Measurements from ENCODE around the gene ATRNL1. TPM values are rescaled to one million over a fixed set of nuclear protein-coding genes. Genes with fewer than 3 reads are reported as not detected.

Gene ATRNL1
- total RNA-seq, 4 donors from 2014 or later: 0.44 to 1.4 (median 1.1) TPM

- DNase-seq (ENCODE audit: low spot score in 2 of 2): no peak
- Histone ChIP-seq H3K36me3 (no peaks in the 10 kb centered on the region), H3K4me3 (no peak overlapping the region), H3K27ac (no peak overlapping the region), H3K4me1 (no peaks in the 10 kb centered on the region), H3K9me3 (no peaks in the 10 kb centered on the region), H3K27me3 (no peaks in the 10 kb centered on the region)
- 77% methylated on average over 5 of the region's 5 CpGs for WGBS
- no peak for TF ChIP-seq EP300 (IDR thresholded peaks at IDR 0.05)
- TF ChIP-seq POLR2A (IDR thresholded peaks at IDR 0.05): no peak
- no peak for TF ChIP-seq POLR2AphosphoS5 (IDR thresholded peaks at IDR 0.05)
- TF ChIP-seq, protein P1, sequence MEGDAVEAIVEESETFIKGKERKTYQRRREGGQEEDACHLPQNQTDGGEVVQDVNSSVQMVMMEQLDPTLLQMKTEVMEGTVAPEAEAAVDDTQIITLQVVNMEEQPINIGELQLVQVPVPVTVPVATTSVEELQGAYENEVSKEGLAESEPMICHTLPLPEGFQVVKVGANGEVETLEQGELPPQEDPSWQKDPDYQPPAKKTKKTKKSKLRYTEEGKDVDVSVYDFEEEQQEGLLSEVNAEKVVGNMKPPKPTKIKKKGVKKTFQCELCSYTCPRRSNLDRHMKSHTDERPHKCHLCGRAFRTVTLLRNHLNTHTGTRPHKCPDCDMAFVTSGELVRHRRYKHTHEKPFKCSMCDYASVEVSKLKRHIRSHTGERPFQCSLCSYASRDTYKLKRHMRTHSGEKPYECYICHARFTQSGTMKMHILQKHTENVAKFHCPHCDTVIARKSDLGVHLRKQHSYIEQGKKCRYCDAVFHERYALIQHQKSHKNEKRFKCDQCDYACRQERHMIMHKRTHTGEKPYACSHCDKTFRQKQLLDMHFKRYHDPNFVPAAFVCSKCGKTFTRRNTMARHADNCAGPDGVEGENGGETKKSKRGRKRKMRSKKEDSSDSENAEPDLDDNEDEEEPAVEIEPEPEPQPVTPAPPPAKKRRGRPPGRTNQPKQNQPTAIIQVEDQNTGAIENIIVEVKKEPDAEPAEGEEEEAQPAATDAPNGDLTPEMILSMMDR (IDR thresholded peaks at IDR 0.05): no peak
These were observed 883.2 kb downstream of the ATRNL1 start for GRCh38 chr10:115976342-115976741.

- Histone ChIP-seq H3K9me3 (no peaks in the 10 kb centered on the region), H3K4me3 (no peak overlapping the region)
- WGBS: 80% methylated on average over 3 of the region's 3 CpGs
These were observed 884.7 kb downstream of the ATRNL1 start for GRCh38 chr10:115977855-115978254.

GRCh38 chr10:115979576-115979975, 886.4 kb downstream of the ATRNL1 start:
- no peak overlapping the region for H3K4me3 ChIP-seq
- TF ChIP-seq EP300 (IDR thresholded peaks at IDR 0.05): no peak
- TF ChIP-seq, protein P1 (IDR thresholded peaks at IDR 0.05): no peak
- no peak for TF ChIP-seq POLR2A (IDR thresholded peaks at IDR 0.05)
- TF ChIP-seq POLR2AphosphoS5 (IDR thresholded peaks at IDR 0.05): no peak

More at GRCh38 chr10:115977855-115978254, 884.7 kb downstream of the ATRNL1 start:
- Histone ChIP-seq H3K27ac (no peak overlapping the region), H3K4me1 (no peaks in the 10 kb centered on the region), H3K27me3 (no peaks in the 10 kb centered on the region), H3K36me3 (no peaks in the 10 kb centered on the region)
- no peak for DNase-seq (ENCODE audit: low spot score in 2 of 2)
- TF ChIP-seq, protein P1 (IDR thresholded peaks at IDR 0.05): no peak
- no peak for TF ChIP-seq POLR2A (IDR thresholded peaks at IDR 0.05)
- no peak for TF ChIP-seq POLR2AphosphoS5 (IDR thresholded peaks at IDR 0.05)
- TF ChIP-seq EP300 (IDR thresholded peaks at IDR 0.05): no peak

DNA sequence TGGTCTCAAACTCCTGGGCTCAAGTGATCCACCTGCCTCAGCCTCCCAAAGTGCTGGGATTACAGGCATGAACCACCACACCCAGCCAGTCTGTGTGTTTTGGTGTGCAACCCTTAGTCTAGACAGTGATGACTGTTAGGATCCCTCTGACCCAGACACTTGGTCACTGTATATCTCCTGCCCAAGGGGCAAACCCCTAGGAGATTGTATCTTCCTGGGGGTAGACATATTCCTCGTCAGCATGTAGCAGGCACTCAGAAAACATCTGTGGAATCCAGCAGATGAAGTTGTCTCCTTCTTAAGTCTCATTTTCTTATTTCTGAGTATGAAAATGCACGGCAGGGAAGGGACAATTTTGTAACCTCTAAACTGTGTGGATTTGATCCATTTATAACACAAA, 887.3 kb downstream of the ATRNL1 start:
- no peaks in the 10 kb centered on the region for H3K27me3 ChIP-seq
- H3K27ac ChIP-seq: no peak overlapping the region
- no peaks in the 10 kb centered on the region for H3K36me3 ChIP-seq
- TF ChIP-seq, protein P1 (IDR thresholded peaks at IDR 0.05): no peak
- TF ChIP-seq POLR2A (IDR thresholded peaks at IDR 0.05) (no peak), EP300 (IDR thresholded peaks at IDR 0.05) (no peak), POLR2AphosphoS5 (IDR thresholded peaks at IDR 0.05) (no peak)
- no peak for DNase-seq (ENCODE audit: low spot score in 2 of 2)
- no peaks in the 10 kb centered on the region for H3K9me3 ChIP-seq
- no peak overlapping the region for H3K4me3 ChIP-seq
- 53% methylated on average over 2 of the region's 2 CpGs for WGBS
- no peaks in the 10 kb centered on the region for H3K4me1 ChIP-seq

More at GRCh38 chr10:115979576-115979975, 886.4 kb downstream of the ATRNL1 start:
- WGBS: 63% methylated on average over 1 of the region's 1 CpG
- Histone ChIP-seq H3K36me3 (no peaks in the 10 kb centered on the region), H3K9me3 (no peaks in the 10 kb centered on the region), H3K27me3 (no peaks in the 10 kb centered on the region), H3K4me1 (no peaks in the 10 kb centered on the region), H3K27ac (no peak overlapping the region)
- DNase-seq (ENCODE audit: low spot score in 2 of 2): no peak

DNA sequence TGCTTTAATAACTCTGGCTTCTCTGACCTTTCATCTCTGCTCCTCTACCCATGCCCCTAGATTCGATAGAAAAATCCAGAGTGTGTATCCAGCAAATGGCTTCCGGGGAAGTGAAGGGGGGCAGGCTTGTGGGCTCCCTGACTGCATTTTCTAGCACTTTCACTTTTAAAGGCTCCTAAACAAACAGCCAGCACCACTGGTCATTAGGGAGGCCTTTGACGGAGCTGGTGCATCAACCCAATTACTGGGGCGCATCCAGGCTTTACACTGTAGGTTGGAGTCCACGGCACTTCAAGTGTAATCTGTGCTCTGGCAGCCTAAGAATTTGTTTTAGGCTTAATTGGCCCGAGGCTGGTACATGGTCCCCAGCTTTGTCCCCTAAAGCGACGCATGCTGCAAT, 887.9 kb downstream of the ATRNL1 start:
- no peak overlapping the region for H3K27ac ChIP-seq
- 54% methylated on average over 8 of the region's 8 CpGs for WGBS
- no peaks in the 10 kb centered on the region for H3K9me3 ChIP-seq
- H3K27me3 ChIP-seq: no peaks in the 10 kb centered on the region
- H3K4me1 ChIP-seq: no peaks in the 10 kb centered on the region
- H3K36me3 ChIP-seq: no peaks in the 10 kb centered on the region
- no peak for DNase-seq (ENCODE audit: low spot score in 2 of 2)
- no peak overlapping the region for H3K4me3 ChIP-seq
- TF ChIP-seq POLR2A (IDR thresholded peaks at IDR 0.05) (no peak), EP300 (IDR thresholded peaks at IDR 0.05) (no peak), POLR2AphosphoS5 (IDR thresholded peaks at IDR 0.05) (no peak)
- TF ChIP-seq, protein P1 (IDR thresholded peaks at IDR 0.05): no peak

All from suprapubic skin (tissue), 4 donors.